Measurements from ENCODE around the gene RELA.

- no peak for TF ChIP-seq POLR2AphosphoS5 (IDR thresholded peaks at IDR 0.05; ENCODE audit: borderline replicate concordance, low read depth, low read length)
- TF ChIP-seq EZH2 (IDR thresholded peaks at IDR 0.05): no peak
Measured at GRCh38 chr11:65649656-65650546, 12.8 kb downstream of the RELA start.

All from SK-N-MC (cell line).